ENCODE results near the gene GPR37.

- no peak for TF ChIP-seq EZH2 (IDR thresholded peaks at IDR 0.05; ENCODE audit: low read length, missing control alignments)
- no peak for TF ChIP-seq CTCF (conservative IDR thresholded peaks at IDR 0.05 in 1 of 2, IDR thresholded peaks at IDR 0.05 in 1 of 2; ENCODE audit: low read depth in 1 of 2, low read length in 2 of 2)
These were observed 16.5 kb upstream of the GPR37 start for GRCh38 chr7:124781907-124782734.

All from fibroblast of lung (primary cell).